ENCODE measurements around the gene ADGRF4.

Gene ADGRF4

DNA sequence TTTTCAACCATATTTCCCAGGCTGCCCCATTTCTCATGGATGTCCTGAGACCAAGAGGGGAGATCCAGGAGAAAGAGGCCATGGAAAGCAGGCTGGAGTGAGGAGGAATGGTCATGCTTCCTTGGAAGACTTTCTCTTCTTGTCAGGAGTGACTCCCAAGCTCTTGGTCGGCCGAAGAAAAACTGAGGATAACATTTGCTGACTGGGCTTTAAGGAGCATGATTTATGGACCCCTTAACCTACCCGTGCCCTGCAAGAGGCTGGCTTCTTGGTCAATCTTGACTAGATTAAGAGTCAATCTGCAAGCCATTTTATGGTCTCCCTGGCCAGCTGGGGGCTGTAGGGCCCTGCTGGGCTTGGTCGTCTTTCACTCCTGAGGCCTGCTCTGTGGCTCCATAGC is 22.8 kb downstream of the ADGRF4 start:
- Histone ChIP-seq H3K27ac (ENCODE audit: low read length) (no peak overlapping the region), H3K27me3 (ENCODE audit: low read depth, low read length) (no peaks in the 10 kb centered on the region), H2AFZ (ENCODE audit: low read depth, low read length) (no peak overlapping the region), H3K36me3 (replicated peaks; ENCODE audit: low read depth, low read length) (peaks cover 58% of the 10 kb centered on the region), H3K4me3 (ENCODE audit: low read length) (no peak overlapping the region), H4K20me1 (ENCODE audit: insufficient read depth, low read length) (no peaks in the 10 kb centered on the region), H3K4me2 (ENCODE audit: low read length) (no peak overlapping the region), H3K4me1 (ENCODE audit: low read length) (peaks cover 35% of the 10 kb centered on the region), H3K9me3 (ENCODE audit: insufficient read depth, low read length) (peaks cover 26% of the 10 kb centered on the region), H3K9ac (ENCODE audit: low read length) (no peak overlapping the region), H3K79me2 (ENCODE audit: low read length) (no peaks in the 10 kb centered on the region)
- TF ChIP-seq EZH2phosphoT487 (IDR thresholded peaks at IDR 0.05; ENCODE audit: low read depth), result no peak
- TF ChIP-seq, protein P1, sequence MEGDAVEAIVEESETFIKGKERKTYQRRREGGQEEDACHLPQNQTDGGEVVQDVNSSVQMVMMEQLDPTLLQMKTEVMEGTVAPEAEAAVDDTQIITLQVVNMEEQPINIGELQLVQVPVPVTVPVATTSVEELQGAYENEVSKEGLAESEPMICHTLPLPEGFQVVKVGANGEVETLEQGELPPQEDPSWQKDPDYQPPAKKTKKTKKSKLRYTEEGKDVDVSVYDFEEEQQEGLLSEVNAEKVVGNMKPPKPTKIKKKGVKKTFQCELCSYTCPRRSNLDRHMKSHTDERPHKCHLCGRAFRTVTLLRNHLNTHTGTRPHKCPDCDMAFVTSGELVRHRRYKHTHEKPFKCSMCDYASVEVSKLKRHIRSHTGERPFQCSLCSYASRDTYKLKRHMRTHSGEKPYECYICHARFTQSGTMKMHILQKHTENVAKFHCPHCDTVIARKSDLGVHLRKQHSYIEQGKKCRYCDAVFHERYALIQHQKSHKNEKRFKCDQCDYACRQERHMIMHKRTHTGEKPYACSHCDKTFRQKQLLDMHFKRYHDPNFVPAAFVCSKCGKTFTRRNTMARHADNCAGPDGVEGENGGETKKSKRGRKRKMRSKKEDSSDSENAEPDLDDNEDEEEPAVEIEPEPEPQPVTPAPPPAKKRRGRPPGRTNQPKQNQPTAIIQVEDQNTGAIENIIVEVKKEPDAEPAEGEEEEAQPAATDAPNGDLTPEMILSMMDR (IDR thresholded peaks at IDR 0.05; ENCODE audit: low read depth, low read length), result no peak

DNA sequence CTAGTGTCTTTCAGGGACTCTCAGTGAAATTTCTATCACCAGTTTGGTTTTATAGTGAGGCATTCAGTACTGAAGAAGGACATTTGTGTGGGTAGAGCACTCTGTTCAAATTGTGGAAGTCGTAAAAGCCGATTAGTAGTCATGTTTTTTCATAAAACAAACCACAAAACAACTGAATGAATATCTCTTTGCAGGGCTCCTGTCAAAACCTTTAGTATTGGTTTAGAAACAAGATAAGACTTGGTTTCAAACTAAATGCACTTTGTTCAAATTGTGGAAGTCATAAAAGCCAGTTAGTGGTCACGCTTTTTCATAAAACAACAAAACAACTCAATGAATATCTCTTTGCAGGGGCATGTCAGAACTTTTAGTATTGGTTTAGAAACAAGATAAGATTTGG is 23.8 kb downstream of the ADGRF4 start:
- peaks cover 25% of the 10 kb centered on the region for H3K4me1 ChIP-seq (ENCODE audit: low read length)
- H3K27me3 ChIP-seq (ENCODE audit: low read depth, low read length), result no peaks in the 10 kb centered on the region
- no peak overlapping the region for H3K4me3 ChIP-seq (ENCODE audit: low read length)
- TF ChIP-seq EZH2phosphoT487 (IDR thresholded peaks at IDR 0.05; ENCODE audit: low read depth), result no peak
- no peak overlapping the region for H3K27ac ChIP-seq (ENCODE audit: low read length)
- no peak overlapping the region for H3K9ac ChIP-seq (ENCODE audit: low read length)
- peaks cover 61% of the 10 kb centered on the region for H3K36me3 ChIP-seq (replicated peaks; ENCODE audit: low read depth, low read length)
- no peak overlapping the region for H3K4me2 ChIP-seq (ENCODE audit: low read length)
- peaks cover 27% of the 10 kb centered on the region for H3K9me3 ChIP-seq (ENCODE audit: insufficient read depth, low read length)
- no peaks in the 10 kb centered on the region for H4K20me1 ChIP-seq (ENCODE audit: insufficient read depth, low read length)
- no peak overlapping the region for H2AFZ ChIP-seq (ENCODE audit: low read depth, low read length)
- H3K79me2 ChIP-seq (ENCODE audit: low read length), result no peaks in the 10 kb centered on the region

DNA sequence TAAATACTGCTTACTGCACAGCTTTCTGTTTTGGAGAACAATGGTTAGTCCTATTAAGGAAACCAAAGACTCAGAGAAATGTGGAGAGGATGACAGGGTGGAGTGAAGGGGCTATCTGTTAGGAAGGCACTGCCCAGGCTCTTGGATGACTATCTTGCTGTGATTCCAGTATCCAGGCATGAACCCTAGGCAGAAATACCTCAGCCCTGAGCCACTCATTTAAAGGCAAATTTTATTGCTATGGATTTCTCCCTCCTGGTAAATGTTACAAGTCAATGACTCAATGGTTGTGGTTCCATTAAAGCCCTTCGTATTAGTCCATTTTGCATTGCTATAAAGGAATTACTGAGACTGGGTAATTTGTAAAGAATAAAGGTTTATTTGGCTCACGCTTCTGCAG is 25.9 kb downstream of the ADGRF4 start:
- Histone ChIP-seq H3K4me2 (ENCODE audit: low read length) (no peak overlapping the region), H3K27me3 (ENCODE audit: low read depth, low read length) (no peaks in the 10 kb centered on the region), H2AFZ (ENCODE audit: low read depth, low read length) (no peak overlapping the region), H3K4me1 (ENCODE audit: low read length) (peaks cover 10% of the 10 kb centered on the region), H3K9ac (ENCODE audit: low read length) (no peak overlapping the region), H3K36me3 (replicated peaks; ENCODE audit: low read depth, low read length) (peaks cover 59% of the 10 kb centered on the region), H3K79me2 (ENCODE audit: low read length) (no peaks in the 10 kb centered on the region), H3K4me3 (ENCODE audit: low read length) (no peak overlapping the region), H3K9me3 (ENCODE audit: insufficient read depth, low read length) (peaks cover 35% of the 10 kb centered on the region), H4K20me1 (ENCODE audit: insufficient read depth, low read length) (no peaks in the 10 kb centered on the region), H3K27ac (ENCODE audit: low read length) (no peak overlapping the region)
- no peak for TF ChIP-seq EZH2phosphoT487 (IDR thresholded peaks at IDR 0.05; ENCODE audit: low read depth)
- TF ChIP-seq, protein P1 (IDR thresholded peaks at IDR 0.05; ENCODE audit: low read depth, low read length), result no peak

DNA sequence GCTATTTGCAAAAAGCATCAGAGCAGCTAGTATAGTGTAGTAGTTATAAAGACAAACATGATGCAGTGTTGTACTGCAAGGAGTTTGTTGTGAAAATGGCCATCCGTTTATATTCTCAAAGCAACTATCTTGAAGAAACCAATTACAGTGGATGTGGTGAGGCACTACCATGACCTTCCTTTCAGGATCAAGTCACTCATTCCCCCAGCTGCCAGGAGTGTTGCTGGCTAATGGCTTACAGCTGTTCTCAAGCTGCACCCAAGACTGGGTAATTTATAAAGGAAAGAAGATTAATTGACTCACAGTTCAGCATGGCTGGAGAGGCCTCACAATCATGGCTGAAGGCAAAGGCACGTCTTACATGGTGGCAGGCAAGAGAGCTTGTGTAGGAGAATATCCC is 29.0 kb downstream of the ADGRF4 start:
- H3K4me1 ChIP-seq (ENCODE audit: low read length), result peaks cover 28% of the 10 kb centered on the region
- no peak overlapping the region for H2AFZ ChIP-seq (ENCODE audit: low read depth, low read length)
- H3K9ac ChIP-seq (ENCODE audit: low read length), result no peak overlapping the region
- H3K27me3 ChIP-seq (ENCODE audit: low read depth, low read length), result no peaks in the 10 kb centered on the region
- H3K9me3 ChIP-seq (ENCODE audit: insufficient read depth, low read length), result peaks cover 25% of the 10 kb centered on the region
- no peak overlapping the region for H3K27ac ChIP-seq (ENCODE audit: low read length)
- no peaks in the 10 kb centered on the region for H3K79me2 ChIP-seq (ENCODE audit: low read length)
- H3K4me3 ChIP-seq (ENCODE audit: low read length), result no peak overlapping the region
- no peak overlapping the region for H3K4me2 ChIP-seq (ENCODE audit: low read length)
- no peak for TF ChIP-seq EZH2phosphoT487 (IDR thresholded peaks at IDR 0.05; ENCODE audit: low read depth)
- TF ChIP-seq, protein P1 (IDR thresholded peaks at IDR 0.05; ENCODE audit: low read depth, low read length), result no peak
- H4K20me1 ChIP-seq (ENCODE audit: insufficient read depth, low read length), result no peaks in the 10 kb centered on the region
- H3K36me3 ChIP-seq (replicated peaks; ENCODE audit: low read depth, low read length), result peaks cover 43% of the 10 kb centered on the region

DNA sequence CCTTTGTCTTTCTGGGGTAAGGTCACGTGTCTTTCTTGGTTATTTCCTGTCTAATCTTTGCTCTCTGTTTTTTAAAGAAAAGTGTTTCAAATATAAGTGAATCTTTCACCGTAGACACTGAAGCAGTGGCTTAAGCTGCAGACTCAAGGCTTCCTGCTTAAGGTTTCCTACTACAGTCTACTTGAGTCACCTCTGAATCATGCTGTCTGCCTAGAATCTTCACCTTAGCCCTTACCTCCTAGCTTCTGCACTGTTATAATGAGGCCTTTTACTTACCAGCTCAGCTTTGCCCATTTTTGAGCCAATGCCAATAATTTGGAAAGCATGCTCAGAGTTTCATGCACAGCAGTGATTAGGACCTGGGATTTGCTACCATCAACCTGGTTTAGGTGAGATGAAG is 30.6 kb downstream of the ADGRF4 start:
- H4K20me1 ChIP-seq (ENCODE audit: insufficient read depth, low read length), result no peaks in the 10 kb centered on the region
- TF ChIP-seq, protein P1 (IDR thresholded peaks at IDR 0.05; ENCODE audit: low read depth, low read length), result no peak
- TF ChIP-seq EZH2phosphoT487 (IDR thresholded peaks at IDR 0.05; ENCODE audit: low read depth), result no peak
- H3K4me1 ChIP-seq (ENCODE audit: low read length), result peaks cover 44% of the 10 kb centered on the region
- H3K9ac ChIP-seq (ENCODE audit: low read length), result no peak overlapping the region
- H3K4me2 ChIP-seq (ENCODE audit: low read length), result no peak overlapping the region
- H3K9me3 ChIP-seq (ENCODE audit: insufficient read depth, low read length), result peaks cover 17% of the 10 kb centered on the region
- H3K4me3 ChIP-seq (ENCODE audit: low read length), result no peak overlapping the region
- peaks cover 34% of the 10 kb centered on the region for H3K36me3 ChIP-seq (replicated peaks; ENCODE audit: low read depth, low read length)
- H2AFZ ChIP-seq (ENCODE audit: low read depth, low read length), result no peak overlapping the region; the same call in 1 of the 2 replicates
- H3K79me2 ChIP-seq (ENCODE audit: low read length), result no peaks in the 10 kb centered on the region
- no peak overlapping the region for H3K27ac ChIP-seq (ENCODE audit: low read length)
- H3K27me3 ChIP-seq (ENCODE audit: low read depth, low read length), result no peaks in the 10 kb centered on the region

All from OCI-LY3 (cell line).